HUES64 (cell line): ENCODE results near the gene CBLIF.
"Not testable (repeated sequence)": the region's sequence is repeated elsewhere in the genome, so short reads cannot be mapped to it uniquely, and the experiment has no call there.

Experiments used
- H3K27ac ChIP-seq: 2 replicates; pipeline ENCODE4 v1.7.0; 2013; ENCODE audit warnings: low read depth, low read length, inconsistent platforms
- H3K27me3 ChIP-seq: 2 replicates; pipeline ENCODE4 v1.6.1; 2013; ENCODE audit warnings: mild to moderate bottlenecking, low read length; ENCODE audit not compliant: insufficient read depth
- H3K36me3 ChIP-seq: 2 replicates; pipeline ENCODE4 v1.6.1; 2013; ENCODE audit warnings: mild to moderate bottlenecking, low read length; ENCODE audit not compliant: insufficient read depth
- H3K4me1 ChIP-seq: 2 replicates; pipeline ENCODE4 v1.6.1; 2013; ENCODE audit warnings: mild to moderate bottlenecking, low read length, moderate library complexity; ENCODE audit not compliant: insufficient read depth
- H3K4me3 ChIP-seq: 2 replicates; pipeline ENCODE4 v1.5.1; 2013; ENCODE audit warnings: mild to moderate bottlenecking, low read length, moderate library complexity
- H3K9ac ChIP-seq: 2 replicates; pipeline ENCODE4 v1.6.1; 2013; ENCODE audit warnings: mild to moderate bottlenecking, low read depth, low read length
- H3K9me3 ChIP-seq: 2 replicates; pipeline ENCODE4 v1.6.1; 2013; ENCODE audit warnings: low read depth, low read length; ENCODE audit not compliant: insufficient read depth
- WGBS: fragments of 150-250, 120-280 bp; methylation state at CpG from one replicate; pipeline ENCODE4 v1.1.7; 2013; ENCODE audit warnings: missing lambda C conversion rate; 5-methylcytosine and 5-hydroxymethylcytosine counted together

CBLIF gene

GRCh38 chr11:59867946-59868345, 22.6 kb upstream of the CBLIF start:
- Histone ChIP-seq H3K27ac (no peak overlapping the region), H3K9ac (no peak overlapping the region), H3K27me3 (no peaks in the 10 kb centered on the region), H3K4me1 (no peaks in the 10 kb centered on the region), H3K36me3 (no peaks in the 10 kb centered on the region), H3K4me3 (no peak overlapping the region), H3K9me3 (no peaks in the 10 kb centered on the region)
- 95% methylated on average over 2 of the region's 2 CpGs for WGBS

DNA sequence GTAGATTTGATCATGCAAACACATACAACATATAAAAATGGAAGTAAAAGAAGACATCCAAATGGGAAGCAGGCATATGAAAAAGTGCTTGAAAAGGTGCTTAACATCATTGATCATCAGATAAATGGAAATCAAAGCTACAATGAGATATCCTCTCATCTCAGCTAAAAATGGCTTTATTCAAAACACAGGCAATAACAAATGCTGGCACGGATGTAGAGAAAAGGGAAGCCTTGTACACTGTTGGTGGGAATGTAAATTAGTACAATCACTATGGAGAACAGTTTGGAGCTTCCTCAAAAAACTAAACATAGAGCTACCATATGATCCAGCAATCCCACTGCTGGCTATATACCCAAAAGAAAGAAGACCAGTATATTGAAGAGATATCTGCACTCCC, 21.5 kb upstream of the CBLIF start:
- Histone ChIP-seq H3K9ac (no peak overlapping the region), H3K27me3 (no peaks in the 10 kb centered on the region), H3K4me3 (no peak overlapping the region), H3K36me3 (no peaks in the 10 kb centered on the region), H3K9me3 (no peaks in the 10 kb centered on the region), H3K27ac (no peak overlapping the region), H3K4me1 (no peaks in the 10 kb centered on the region)
- no CpG with 5 or more reads among the region's 1 CpG for WGBS

DNA sequence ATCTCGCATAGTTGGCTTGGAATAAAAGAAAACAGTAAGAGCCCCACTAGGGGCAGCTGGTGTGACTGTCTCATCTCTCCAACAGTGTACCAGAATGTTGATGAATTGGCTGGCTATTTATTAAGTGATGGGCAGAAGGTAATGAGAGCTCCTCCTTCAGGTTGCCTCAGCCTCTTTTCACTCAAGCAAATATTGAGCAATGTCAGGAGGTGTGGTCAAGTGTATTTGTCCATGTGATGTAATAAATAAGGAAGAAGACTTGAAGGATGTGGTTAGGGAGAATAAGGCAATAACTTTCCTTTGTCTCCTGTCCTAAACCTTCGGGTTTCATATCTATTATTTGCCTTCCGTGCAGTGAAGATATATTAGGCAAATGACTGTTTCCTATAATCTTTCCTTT, 21.1 kb upstream of the CBLIF start, which contains the start of gene TCN1:
Gene TCN1 (minus strand): TSS at position 91 of the 400 bp plus-strand sequence. CDS start 17 bp downstream, at position 74.
- Histone ChIP-seq H3K9ac (no peak within 1 kb of the TSS), H3K4me3 (no peak within 1 kb of the TSS), H3K27me3 (no peaks in the 10 kb centered on the region), H3K36me3 (no peaks in the 10 kb centered on the region), H3K4me1 (no peaks in the 10 kb centered on the region), H3K9me3 (no peaks in the 10 kb centered on the region), H3K27ac (no peak within 1 kb of the TSS)
- 91% methylated on average over 2 of the region's 3 CpGs for WGBS

GRCh38 chr11:59865031-59865430, 19.7 kb upstream of the CBLIF start:
- Histone ChIP-seq H3K27me3 (no peaks in the 10 kb centered on the region), H3K9ac (no peak overlapping the region), H3K4me1 (no peaks in the 10 kb centered on the region), H3K4me3 (no peak overlapping the region), H3K27ac (no peak overlapping the region), H3K36me3 (no peaks in the 10 kb centered on the region), H3K9me3 (no peaks in the 10 kb centered on the region)
- WGBS: 83% methylated on average over 1 of the region's 1 CpG

- whole genome bisulfite sequencing: 93% methylated on average over 3 of the region's 3 CpGs
- H3K27me3 ChIP-seq: no peaks in the 10 kb centered on the region
- no peak overlapping the region for H3K9ac ChIP-seq
- no peak overlapping the region for H3K4me3 ChIP-seq
- peaks cover 10% of the 10 kb centered on the region for H3K4me1 ChIP-seq
- H3K36me3 ChIP-seq: no peaks in the 10 kb centered on the region
- no peak overlapping the region for H3K27ac ChIP-seq
- H3K9me3 ChIP-seq: no peaks in the 10 kb centered on the region
These were observed 17.0 kb upstream of the CBLIF start for GRCh38 chr11:59862252-59862651.

- Histone ChIP-seq H3K4me3 (no peak overlapping the region), H3K36me3 (no peaks in the 10 kb centered on the region), H3K9me3 (no peaks in the 10 kb centered on the region), H3K9ac (no peak overlapping the region), H3K27me3 (no peaks in the 10 kb centered on the region), H3K27ac (no peak overlapping the region), H3K4me1 (peaks cover 13% of the 10 kb centered on the region)
These were observed 14.4 kb upstream of the CBLIF start for GRCh38 chr11:59859673-59860072.

DNA sequence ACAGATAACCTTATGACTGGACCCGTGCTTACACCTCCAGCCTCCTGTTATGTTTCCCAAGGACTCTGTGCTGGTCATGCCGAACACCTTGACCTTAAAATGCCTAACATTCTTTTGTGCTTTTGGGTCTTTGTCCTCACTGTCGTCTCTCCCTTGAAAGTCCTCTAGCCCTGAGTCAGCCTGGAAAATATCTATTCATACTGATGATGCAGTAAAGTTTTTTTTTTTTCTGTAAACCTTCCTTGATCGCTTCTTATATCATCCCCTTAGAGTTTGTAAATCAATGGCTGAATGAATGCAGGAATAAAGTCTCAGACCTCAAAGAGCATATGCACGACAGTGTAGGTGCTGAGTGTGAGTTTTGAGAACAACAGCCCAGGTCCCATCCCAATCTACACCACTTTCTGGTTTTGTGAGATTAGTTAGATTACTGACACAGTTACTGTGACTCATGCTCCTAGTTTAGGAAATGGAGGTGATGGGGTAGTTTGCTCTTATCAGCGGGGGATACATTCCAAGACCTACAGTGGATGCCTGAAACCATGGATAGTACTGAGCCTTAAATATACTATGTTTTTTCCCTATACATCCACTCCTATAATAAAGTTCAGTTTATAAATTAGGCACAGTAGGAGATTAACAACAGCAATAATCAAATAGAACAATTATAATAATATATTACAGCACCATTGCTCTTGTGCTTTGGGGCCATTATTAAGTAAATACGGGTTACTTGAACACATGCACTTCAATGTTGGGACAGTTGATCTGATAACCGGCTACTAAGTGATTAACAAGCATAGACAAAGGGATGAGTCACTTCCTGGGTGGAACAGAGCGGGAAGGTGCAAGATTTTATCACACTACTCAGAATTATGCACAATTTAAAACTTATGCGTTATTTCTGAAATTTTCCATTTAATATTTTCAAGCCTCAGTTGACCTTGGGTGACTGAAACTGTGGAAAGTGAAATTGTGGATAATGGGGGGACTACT, 12.4 kb upstream of the CBLIF start:
- H3K27me3 ChIP-seq: no peaks in the 10 kb centered on the region
- H3K9ac ChIP-seq: no peak overlapping the region; the same call in 1 of the 2 replicates
- WGBS: 82% methylated on average over 8 of the region's 10 CpGs
- H3K9me3 ChIP-seq: no peaks in the 10 kb centered on the region
- H3K36me3 ChIP-seq: no peaks in the 10 kb centered on the region
- H3K4me1 ChIP-seq: peaks cover 13% of the 10 kb centered on the region
- no peak overlapping the region for H3K4me3 ChIP-seq
- peak overlapping the region; percentile 21; the same call in 1 of the 2 replicates for H3K27ac ChIP-seq

- Histone ChIP-seq H3K9me3 (no peaks in the 10 kb centered on the region), H3K27me3 (no peaks in the 10 kb centered on the region), H3K9ac (no peak overlapping the region), H3K4me3 (no peak overlapping the region), H3K27ac (no peak overlapping the region), H3K36me3 (no peaks in the 10 kb centered on the region), H3K4me1 (peaks cover 13% of the 10 kb centered on the region)
- 91% methylated on average over 2 of the region's 2 CpGs for WGBS
These were observed 9.6 kb upstream of the CBLIF start for GRCh38 chr11:59854871-59855270.

GRCh38 chr11:59851416-59851815, 6.1 kb upstream of the CBLIF start:
- H3K27me3 ChIP-seq, H3K9me3 ChIP-seq, H3K4me1 ChIP-seq, H3K27ac ChIP-seq, H3K4me3 ChIP-seq, H3K9ac ChIP-seq, H3K36me3 ChIP-seq: not testable (repeated sequence)
- WGBS: 95% methylated on average over 5 of the region's 5 CpGs

- not testable (repeated sequence) for H3K9me3 ChIP-seq
These were observed 4.3 kb upstream of the CBLIF start for GRCh38 chr11:59849551-59849950.

DNA sequence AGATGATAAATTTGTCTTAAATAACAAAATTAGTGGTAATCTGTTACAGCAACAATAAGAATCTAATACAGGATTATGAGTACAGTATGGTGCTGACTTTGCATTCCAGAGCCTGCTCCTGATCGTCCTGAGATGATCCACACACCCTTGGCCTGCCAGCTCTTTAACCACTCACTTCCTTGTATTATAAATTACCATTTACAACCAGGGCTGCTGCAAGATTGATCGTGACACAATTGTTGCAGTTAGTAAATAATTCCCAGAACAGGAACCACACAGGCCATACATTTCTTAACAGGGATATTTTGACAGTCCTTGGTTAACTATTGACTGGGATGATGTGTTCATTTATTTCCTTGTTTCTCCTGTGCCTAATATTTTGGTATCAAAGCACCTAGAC, 3.8 kb upstream of the CBLIF start:
- Histone ChIP-seq H3K9me3 (no peaks in the 10 kb centered on the region), H3K4me3 (no peak overlapping the region), H3K27me3 (no peaks in the 10 kb centered on the region), H3K9ac (no peak overlapping the region), H3K27ac (no peak overlapping the region), H3K4me1 (peaks cover 7% of the 10 kb centered on the region; the same call in 1 of the 2 replicates), H3K36me3 (no peaks in the 10 kb centered on the region)
- 95% methylated on average over 2 of the region's 2 CpGs for WGBS

More at GRCh38 chr11:59849551-59849950, 4.3 kb upstream of the CBLIF start:
- not testable (repeated sequence) for H3K4me3 ChIP-seq, H3K9ac ChIP-seq, H3K27ac ChIP-seq, H3K4me1 ChIP-seq, H3K36me3 ChIP-seq, H3K27me3 ChIP-seq
- 91% methylated on average over 2 of the region's 2 CpGs for WGBS
